Gastrocnemius medialis (tissue), 4 donors: Measurements from ENCODE around the gene RPGRIP1.

Experiments
- CTCF ChIP-seq, 5 experiments: fragments of 450-650 bp in 3 of 5; fragments of 200-600 bp in 2 of 5; sonication (generic) in 2 of 5; IDR thresholded peaks in 4 of 5; conservative IDR thresholded peaks in 1 of 5; 1 replicate in 4 of 5; 2 replicates in 1 of 5; pipeline ENCODE4 v1.5.1; 2016 to 2019; ENCODE audit warnings: antibody characterized with exemption in 5 of 5, mild to moderate bottlenecking in 3 of 5, moderate library complexity in 3 of 5
- POLR2A ChIP-seq, 2 donors: fragments of 450-650 bp; IDR thresholded peaks; one replicate each; pipeline ENCODE4 v1.6.1; 2017; ENCODE audit warnings: antibody characterized with exemption in 2 of 2, mild to moderate bottlenecking in 2 of 2, moderate library complexity in 2 of 2

GRCh38 chr14:21300892-21301291 is 21.0 kb downstream of the RPGRIP1 start:
- TF ChIP-seq CTCF (IDR thresholded peaks at IDR 0.05 in 4 of 5, conservative IDR thresholded peaks at IDR 0.05 in 1 of 5) (peak in 1 of 5 experiments; percentile 25), POLR2A (IDR thresholded peaks at IDR 0.05) (no peak)
